HL-60 (cell line): ENCODE measurements around the gene MSI2.

ENCODE experiments used
- DNase-seq, 2 experiments: peaks; one replicate each; pipeline ENCODE4 v3.0.0-alpha.2; 2010 to 2020; ENCODE audit warnings: low read depth in 1 of 2, low spot score in 1 of 2
- H3K27ac ChIP-seq: fragments of 250-450 bp; sonication (Bioruptor Pico); replicated peaks from 2 replicates; pipeline ENCODE4 v1.5.1; 2020; ENCODE audit warnings: mild to moderate bottlenecking, moderate library complexity
- H3K27me3 ChIP-seq: fragments of 250-450 bp; sonication (Bioruptor Pico); 2 replicates; pipeline ENCODE4 v1.5.1; 2021; ENCODE audit warnings: mild to moderate bottlenecking, moderate library complexity; ENCODE audit not compliant: insufficient read depth, poor library complexity, severe bottlenecking
- H3K4me3 ChIP-seq: replicated peaks from 2 replicates; pipeline ENCODE4 v1.5.1; 2011; ENCODE audit warnings: mild to moderate bottlenecking, control low read depth, low read length; ENCODE audit not compliant: insufficient read depth
- CTCF ChIP-seq: IDR thresholded peaks from one replicate; pipeline ENCODE4 v1.5.1; 2011; ENCODE audit warnings: low read length, control low read depth, inconsistent platforms; ENCODE audit not compliant: insufficient read depth
- GABPA ChIP-seq: IDR thresholded peaks from 2 replicates; pipeline ENCODE4 v1.6.1; 2012; ENCODE audit warnings: low read depth
- POLR2AphosphoS5 ChIP-seq: IDR thresholded peaks from 2 replicates; pipeline ENCODE4 v1.6.1; 2012; ENCODE audit warnings: low read depth
- REST ChIP-seq: IDR thresholded peaks from 2 replicates; pipeline ENCODE4 v1.6.1; 2012; ENCODE audit warnings: low read depth; ENCODE audit not compliant: insufficient replicate concordance
- SPI1 ChIP-seq: IDR thresholded peaks from 2 replicates; pipeline ENCODE4 v1.6.1; 2012; ENCODE audit warnings: low read depth, mild to moderate bottlenecking, borderline replicate concordance

Gene MSI2

GRCh38 chr17:57388131-57388725 is 131.9 kb downstream of the MSI2 start:
- no peak overlapping the region for H3K27ac ChIP-seq
- H3K27me3 ChIP-seq, result no peaks in the 10 kb centered on the region
- no peak overlapping the region for H3K4me3 ChIP-seq
- TF ChIP-seq REST (no peak), GABPA (no peak), POLR2AphosphoS5 (no peak), SPI1 (no peak), CTCF (no peak)
- no peak for DNase-seq

GRCh38 chr17:57389473-57389872 is 133.2 kb downstream of the MSI2 start:
- Histone ChIP-seq H3K4me3 (no peak overlapping the region), H3K27ac (no peak overlapping the region), H3K27me3 (no peaks in the 10 kb centered on the region)
- no peak for DNase-seq
- no peak for TF ChIP-seq CTCF
- no peak for TF ChIP-seq POLR2AphosphoS5
- no peak for TF ChIP-seq SPI1
- TF ChIP-seq GABPA, result no peak
- TF ChIP-seq REST, result no peak

- no peak overlapping the region for H3K27ac ChIP-seq
- H3K27me3 ChIP-seq, result no peaks in the 10 kb centered on the region
- TF ChIP-seq SPI1 (no peak), CTCF (no peak), POLR2AphosphoS5 (no peak), REST (no peak), GABPA (no peak)
- no peak overlapping the region for H3K4me3 ChIP-seq
- DNase-seq, result no peak
Observed at GRCh38 chr17:57391076-57391825, 134.9 kb downstream of the MSI2 start.
